Neuronal stem cell (in vitro differentiated cells): ENCODE measurements around the gene SERINC3.

Experiments
- DNase-seq: peaks from one replicate; pipeline ENCODE4 v3.0.0-alpha.2; 2013; ENCODE audit warnings: low spot score
- H2AFZ ChIP-seq: one replicate; pipeline ENCODE4 v1.6.1; 2013; ENCODE audit warnings: mild to moderate bottlenecking, low read length, inconsistent platforms
- H2AK5ac ChIP-seq: 2 replicates; pipeline ENCODE4 v1.6.1; 2013; ENCODE audit warnings: low read depth, mild to moderate bottlenecking, inconsistent platforms, low read length, moderate library complexity, mixed read lengths
- H2BK120ac ChIP-seq: 2 replicates; pipeline ENCODE4 v1.6.1; 2013; ENCODE audit warnings: low read depth, mild to moderate bottlenecking, inconsistent platforms, low read length, moderate library complexity, mixed read lengths
- H2BK12ac ChIP-seq: one replicate; pipeline ENCODE4 v1.6.1; 2013; ENCODE audit warnings: low read length, inconsistent platforms
- H2BK15ac ChIP-seq: 2 replicates; pipeline ENCODE4 v1.6.1; 2013; ENCODE audit warnings: mild to moderate bottlenecking, low read length, inconsistent platforms, mixed read lengths
- H2BK5ac ChIP-seq: one replicate; pipeline ENCODE4 v1.6.1; 2013; ENCODE audit warnings: inconsistent platforms, mild to moderate bottlenecking, low read length, moderate library complexity
- H3K14ac ChIP-seq: one replicate; pipeline ENCODE4 v1.6.1; 2013; ENCODE audit warnings: low read length, inconsistent platforms
- H3K18ac ChIP-seq: 2 replicates; pipeline ENCODE4 v1.6.1; 2013; ENCODE audit warnings: low read length, inconsistent platforms
- H3K23ac ChIP-seq: 2 replicates; pipeline ENCODE4 v1.6.1; 2013; ENCODE audit warnings: low read depth, mild to moderate bottlenecking, mixed read lengths, low read length, inconsistent platforms; ENCODE audit not compliant: poor library complexity
- H3K27ac ChIP-seq: replicated peaks from 3 replicates; pipeline ENCODE4 v1.5.1; 2013; ENCODE audit warnings: low read length, inconsistent platforms
- H3K27me3 ChIP-seq, 3 experiments: 2 replicates each; pipeline ENCODE4 v1.6.1; 2013; ENCODE audit warnings: low read length in 3 of 3, mild to moderate bottlenecking in 2 of 3, inconsistent platforms in 1 of 3, low read depth in 1 of 3, mixed read lengths in 1 of 3, moderate library complexity in 1 of 3; ENCODE audit not compliant: control insufficient read depth in 3 of 3, insufficient read depth in 3 of 3
- H3K36me3 ChIP-seq, 2 donors: replicated peaks in 1 of 2; 2 replicates each; pipeline ENCODE4 v1.6.1; 2013; ENCODE audit warnings: low read length in 2 of 2; ENCODE audit not compliant: control insufficient read depth in 2 of 2, insufficient read depth in 2 of 2
- H3K4ac ChIP-seq: 2 replicates; pipeline ENCODE4 v1.6.1; 2013; ENCODE audit warnings: inconsistent platforms, mild to moderate bottlenecking, low read length, moderate library complexity
- H3K4me1 ChIP-seq, 2 donors: 1 replicate in 1 of 2; 2 replicates in 1 of 2; pipeline ENCODE4 v1.6.1; 2013; ENCODE audit warnings: low read length in 2 of 2, low read depth in 1 of 2; ENCODE audit not compliant: control insufficient read depth in 2 of 2, insufficient read depth in 1 of 2
- H3K4me2 ChIP-seq: one replicate; pipeline ENCODE4 v1.6.1; 2013; ENCODE audit warnings: mild to moderate bottlenecking, low read length, inconsistent platforms; ENCODE audit not compliant: insufficient read depth, poor library complexity, severe bottlenecking
- H3K4me3 ChIP-seq, 2 donors: 2 replicates each; pipeline ENCODE4 v1.5.1; 2013; ENCODE audit warnings: low read length in 2 of 2, mild to moderate bottlenecking in 2 of 2, inconsistent platforms in 1 of 2, moderate library complexity in 1 of 2
- H3K79me1 ChIP-seq: one replicate; pipeline ENCODE4 v1.6.1; 2013; ENCODE audit warnings: low read depth, mild to moderate bottlenecking, inconsistent platforms, low read length, moderate library complexity
- H3K9ac ChIP-seq: one replicate; pipeline ENCODE4 v1.6.1; 2013; ENCODE audit warnings: mild to moderate bottlenecking, low read depth, low read length, inconsistent platforms; ENCODE audit not compliant: poor library complexity
- H3K9me3 ChIP-seq, 2 donors: replicated peaks in 1 of 2; 2 replicates each; pipeline versions ENCODE3 to v1.6.1; 2013; ENCODE audit warnings: low read length in 2 of 2, mild to moderate bottlenecking in 2 of 2, inconsistent platforms in 1 of 2, low read depth in 1 of 2, mixed read lengths in 1 of 2, moderate library complexity in 1 of 2; ENCODE audit not compliant: control insufficient read depth in 2 of 2, insufficient read depth in 1 of 2
- H4K8ac ChIP-seq: one replicate; pipeline ENCODE4 v1.6.1; 2013; ENCODE audit warnings: low read depth, mild to moderate bottlenecking, inconsistent platforms, low read length, moderate library complexity
- H4K91ac ChIP-seq: one replicate; pipeline ENCODE4 v1.6.1; 2013; ENCODE audit warnings: low read length, low read depth, mild to moderate bottlenecking, inconsistent platforms; ENCODE audit not compliant: poor library complexity
- WGBS, 2 donors: extraction: QIAGEN DNeasy Blood & Tissue Kit; methylation state at CpG; one replicate each; pipeline ENCODE4 v1.1.7; 2013; ENCODE audit warnings: missing lambda C conversion rate in 2 of 2, mixed read lengths in 1 of 2; ENCODE audit not compliant: insufficient read length in 2 of 2, insufficient replicate concordance in 1 of 2; ENCODE audit errors: extremely low coverage in 2 of 2; 5-methylcytosine and 5-hydroxymethylcytosine counted together

Gene SERINC3

GRCh38 chr20:44481719-44482416 lies 40.0 kb downstream of the SERINC3 start:
- Histone ChIP-seq H3K27me3 (no peaks in the 10 kb centered on the region), H3K18ac (no peak overlapping the region), H2BK120ac (no peak overlapping the region), H2BK5ac (no peak overlapping the region), H3K79me1 (no peaks in the 10 kb centered on the region), H2AFZ (no peak overlapping the region), H3K9me3 (no peaks in the 10 kb centered on the region), H2BK15ac (no peak overlapping the region), H3K23ac (no peak overlapping the region), H3K36me3 (peaks cover 23 to 64% of the 10 kb centered on the region in 2 donors), H3K4ac (no peak overlapping the region), H4K91ac (no peak overlapping the region), H4K8ac (no peak overlapping the region), H3K4me1 (peaks cover 0 to under 1% of the 10 kb centered on the region in 2 donors), H3K4me3 (no peak overlapping the region), H3K9ac (no peak overlapping the region), H3K14ac (no peak overlapping the region), H2BK12ac (no peak overlapping the region), H2AK5ac (no peak overlapping the region), H3K4me2 (no peak overlapping the region), H3K27ac (no peak overlapping the region)
- no CpG with 5 or more reads among the region's 6 CpGs for WGBS, 2 donors
- DNase-seq: no peak

DNA sequence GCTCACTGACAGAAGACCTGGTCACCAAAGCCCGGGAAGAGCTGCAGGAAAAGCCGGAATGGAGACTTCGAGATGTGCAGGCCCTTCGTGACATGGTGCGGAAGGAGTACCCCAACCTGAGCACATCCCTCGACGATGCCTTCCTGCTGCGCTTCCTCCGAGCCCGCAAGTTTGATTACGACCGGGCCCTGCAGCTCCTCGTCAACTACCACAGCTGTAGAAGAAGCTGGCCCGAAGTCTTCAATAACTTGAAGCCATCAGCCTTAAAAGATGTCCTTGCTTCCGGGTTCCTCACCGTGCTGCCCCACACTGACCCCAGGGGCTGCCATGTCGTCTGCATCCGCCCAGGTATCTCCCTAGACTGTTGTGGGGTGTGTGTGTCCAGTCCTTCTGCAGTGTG lies 41.8 kb downstream of the SERINC3 start:
- Histone ChIP-seq H3K18ac (no peak overlapping the region), H3K4me1 (peaks cover 4 to 10% of the 10 kb centered on the region in 2 donors), H3K36me3 (peaks cover 16 to 47% of the 10 kb centered on the region in 2 donors), H2BK120ac (no peak overlapping the region), H2AFZ (no peak overlapping the region), H3K14ac (no peak overlapping the region), H3K9ac (no peak overlapping the region), H3K27ac (no peak overlapping the region), H3K9me3 (no peaks in the 10 kb centered on the region), H2BK5ac (no peak overlapping the region), H4K8ac (no peak overlapping the region), H2BK15ac (no peak overlapping the region), H2BK12ac (no peak overlapping the region), H2AK5ac (no peak overlapping the region), H3K4me3 (no peak overlapping the region), H3K79me1 (no peaks in the 10 kb centered on the region), H3K4me2 (no peak overlapping the region), H3K4ac (no peak overlapping the region), H3K27me3 (no peaks in the 10 kb centered on the region), H3K23ac (no peak overlapping the region), H4K91ac (no peak overlapping the region)
- WGBS, 2 donors: no CpG with 5 or more reads among the region's 18 CpGs
- DNase-seq: no peak

- no peak for DNase-seq
- Histone ChIP-seq H3K9ac (no peak overlapping the region), H3K27me3 (no peaks in the 10 kb centered on the region), H3K9me3 (no peaks in the 10 kb centered on the region), H2BK15ac (no peak overlapping the region), H3K4me3 (no peak overlapping the region), H3K23ac (no peak overlapping the region), H2BK12ac (no peak overlapping the region), H3K18ac (no peak overlapping the region), H3K4me2 (no peak overlapping the region), H3K36me3 (peaks cover 14 to 46% of the 10 kb centered on the region in 2 donors), H2BK5ac (no peak overlapping the region), H3K4ac (no peak overlapping the region), H3K14ac (no peak overlapping the region), H4K91ac (no peak overlapping the region), H3K27ac (no peak overlapping the region), H4K8ac (no peak overlapping the region), H3K79me1 (no peaks in the 10 kb centered on the region), H2AFZ (no peak overlapping the region), H2AK5ac (no peak overlapping the region), H2BK120ac (no peak overlapping the region), H3K4me1 (peaks cover 4 to 10% of the 10 kb centered on the region in 2 donors)
- WGBS, 2 donors: no CpG with 5 or more reads among the region's 5 CpGs
Measured at GRCh38 chr20:44479643-44480042, 42.2 kb downstream of the SERINC3 start.

DNA sequence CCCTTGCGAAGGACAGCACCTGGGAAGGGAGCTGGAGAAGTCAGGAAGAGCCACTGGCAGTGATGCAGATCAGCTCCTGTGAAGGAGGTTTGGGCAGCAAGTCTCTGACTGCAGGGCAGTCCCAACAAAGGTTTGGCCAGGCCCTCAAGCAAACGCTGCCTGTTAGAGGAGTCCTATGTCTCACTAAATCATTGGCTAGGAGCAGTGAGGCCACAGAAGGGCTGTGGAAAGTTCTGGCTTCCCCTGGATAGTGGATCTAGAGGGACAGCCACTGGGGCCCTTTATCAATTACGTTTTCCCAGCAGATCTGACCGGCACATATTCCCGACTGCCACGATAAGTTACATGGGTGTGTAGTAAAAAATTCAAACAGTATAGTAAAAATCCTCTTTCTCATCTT lies 43.7 kb downstream of the SERINC3 start:
- Histone ChIP-seq H2BK5ac (no peak overlapping the region), H3K9me3 (no peaks in the 10 kb centered on the region), H2AFZ (no peak overlapping the region), H3K27me3 (no peaks in the 10 kb centered on the region), H3K9ac (no peak overlapping the region), H2BK120ac (no peak overlapping the region), H3K4me1 (peaks cover 4 to 10% of the 10 kb centered on the region in 2 donors), H3K23ac (no peak overlapping the region), H4K91ac (no peak overlapping the region), H3K4me2 (no peak overlapping the region), H3K27ac (no peak overlapping the region), H4K8ac (no peak overlapping the region), H3K36me3 (peaks cover 9 to 32% of the 10 kb centered on the region in 2 donors), H3K18ac (no peak overlapping the region), H3K79me1 (no peaks in the 10 kb centered on the region), H2AK5ac (no peak overlapping the region), H3K4ac (no peak overlapping the region), H3K14ac (no peak overlapping the region), H2BK12ac (no peak overlapping the region), H2BK15ac (no peak overlapping the region), H3K4me3 (no peak overlapping the region)
- WGBS, 2 donors: no CpG with 5 or more reads among the region's 6 CpGs
- no peak for DNase-seq
